Loucy (cell line): Measurements from ENCODE around the gene UBXN1.

ENCODE experiments used
- H2AFZ ChIP-seq: fragments of 200-600 bp; sonication (generic); 2 replicates; pipeline ENCODE4 v1.6.0; 2016; ENCODE audit warnings: antibody characterized with exemption, mild to moderate bottlenecking, low read length, moderate library complexity
- H3F3A ChIP-seq: fragments of 200-600 bp; 2 replicates; pipeline ENCODE4 v1.6.0; 2016; ENCODE audit warnings: antibody characterized with exemption, low read depth, mild to moderate bottlenecking
- H3K27me3 ChIP-seq: fragments of 200-600 bp; sonication (generic); 2 replicates; pipeline ENCODE4 v1.6.1; 2014; ENCODE audit warnings: low read length, mild to moderate bottlenecking; ENCODE audit not compliant: insufficient read depth, poor library complexity, severe bottlenecking
- H3K36me3 ChIP-seq: fragments of 200-600 bp; sonication (generic); 2 replicates; pipeline ENCODE4 v1.6.1; 2016; ENCODE audit warnings: low read length; ENCODE audit not compliant: insufficient read depth
- H3K4me1 ChIP-seq: fragments of 200-600 bp; sonication (generic); 2 replicates; pipeline ENCODE4 v1.5.1; 2014; ENCODE audit warnings: low read length, mild to moderate bottlenecking; ENCODE audit not compliant: insufficient read depth, poor library complexity, severe bottlenecking
- H3K4me2 ChIP-seq: fragments of 200-600 bp; sonication (generic); 2 replicates; pipeline ENCODE4 v1.6.0; 2014; ENCODE audit warnings: antibody characterized with exemption, low read length, low read depth, mild to moderate bottlenecking; ENCODE audit not compliant: poor library complexity, severe bottlenecking
- H3K4me3 ChIP-seq: fragments of 200-600 bp; sonication (generic); 2 replicates; pipeline ENCODE4 v1.5.1; 2014; ENCODE audit warnings: low read length, mild to moderate bottlenecking, mixed read lengths; ENCODE audit not compliant: poor library complexity, severe bottlenecking
- H3K79me2 ChIP-seq: fragments of 200-600 bp; sonication (generic); 2 replicates; pipeline ENCODE4 v1.6.1; 2014; ENCODE audit warnings: low read length; ENCODE audit not compliant: insufficient read depth
- H3K9ac ChIP-seq: fragments of 200-600 bp; sonication (generic); 2 replicates; pipeline ENCODE4 v1.6.0; 2014; ENCODE audit warnings: mild to moderate bottlenecking, low read depth, low read length, moderate library complexity; ENCODE audit not compliant: poor library complexity, severe bottlenecking
- H3K9me2 ChIP-seq: fragments of 200-600 bp; sonication (generic); replicated peaks from 2 replicates; pipeline ENCODE4 v1.6.1; 2016; ENCODE audit warnings: low read depth, low read length, mixed read lengths
- H3K9me3 ChIP-seq: fragments of 200-600 bp; sonication (generic); 2 replicates; pipeline ENCODE4 v1.6.1; 2014; ENCODE audit warnings: mild to moderate bottlenecking, antibody characterized with exemption, low read length, low read depth; ENCODE audit not compliant: insufficient read depth
- H4K20me1 ChIP-seq: fragments of 200-600 bp; sonication (generic); 2 replicates; pipeline ENCODE4 v1.6.0; 2014; ENCODE audit warnings: antibody characterized with exemption, low read length, mild to moderate bottlenecking; ENCODE audit not compliant: insufficient read depth, poor library complexity, severe bottlenecking
- EZH2phosphoT487 ChIP-seq: fragments of 200-600 bp; IDR thresholded peaks from 2 replicates; pipeline ENCODE4 v1.6.1; 2018; ENCODE audit warnings: antibody characterized with exemption, mild to moderate bottlenecking, moderate library complexity, borderline replicate concordance
- TF ChIP-seq, protein P1 (sequence below): fragments of 200-600 bp; sonication (generic); conservative IDR thresholded peaks from 2 replicates; pipeline ENCODE4 v1.5.1; 2014; ENCODE audit warnings: mild to moderate bottlenecking, antibody characterized with exemption, low read length

Gene UBXN1

DNA sequence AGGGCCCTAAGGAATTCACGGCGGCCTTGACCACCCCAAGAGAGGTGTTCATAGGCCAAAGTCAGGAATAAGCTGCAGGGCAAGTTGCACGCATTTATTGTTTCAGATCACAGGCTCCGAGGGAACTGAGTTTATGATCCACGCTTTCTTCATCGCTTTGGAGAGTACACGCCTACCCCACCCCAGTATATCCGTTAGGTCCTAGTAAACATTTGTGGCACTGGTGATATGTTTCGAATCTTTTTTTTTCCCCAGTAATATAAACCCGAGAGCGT is 33.3 kb downstream of the UBXN1 start:
- Histone ChIP-seq H3K27me3 (no peaks in the 10 kb centered on the region), H3K9ac (peak overlapping the region; percentile 94), H3F3A (no peaks in the 10 kb centered on the region), H3K4me1 (peaks cover 20% of the 10 kb centered on the region), H3K9me2 (no peaks in the 10 kb centered on the region), H3K36me3 (peaks cover 4% of the 10 kb centered on the region; the same call in 1 of the 2 replicates), H4K20me1 (peaks cover 23% of the 10 kb centered on the region), H3K79me2 (peaks cover 57% of the 10 kb centered on the region), H2AFZ (no peak overlapping the region), H3K4me2 (peak overlapping the region; percentile 63), H3K4me3 (peak overlapping the region; percentile 86), H3K9me3 (no peaks in the 10 kb centered on the region)
- TF ChIP-seq EZH2phosphoT487 = no peak
- TF ChIP-seq, protein P1, sequence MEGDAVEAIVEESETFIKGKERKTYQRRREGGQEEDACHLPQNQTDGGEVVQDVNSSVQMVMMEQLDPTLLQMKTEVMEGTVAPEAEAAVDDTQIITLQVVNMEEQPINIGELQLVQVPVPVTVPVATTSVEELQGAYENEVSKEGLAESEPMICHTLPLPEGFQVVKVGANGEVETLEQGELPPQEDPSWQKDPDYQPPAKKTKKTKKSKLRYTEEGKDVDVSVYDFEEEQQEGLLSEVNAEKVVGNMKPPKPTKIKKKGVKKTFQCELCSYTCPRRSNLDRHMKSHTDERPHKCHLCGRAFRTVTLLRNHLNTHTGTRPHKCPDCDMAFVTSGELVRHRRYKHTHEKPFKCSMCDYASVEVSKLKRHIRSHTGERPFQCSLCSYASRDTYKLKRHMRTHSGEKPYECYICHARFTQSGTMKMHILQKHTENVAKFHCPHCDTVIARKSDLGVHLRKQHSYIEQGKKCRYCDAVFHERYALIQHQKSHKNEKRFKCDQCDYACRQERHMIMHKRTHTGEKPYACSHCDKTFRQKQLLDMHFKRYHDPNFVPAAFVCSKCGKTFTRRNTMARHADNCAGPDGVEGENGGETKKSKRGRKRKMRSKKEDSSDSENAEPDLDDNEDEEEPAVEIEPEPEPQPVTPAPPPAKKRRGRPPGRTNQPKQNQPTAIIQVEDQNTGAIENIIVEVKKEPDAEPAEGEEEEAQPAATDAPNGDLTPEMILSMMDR = no peak

DNA sequence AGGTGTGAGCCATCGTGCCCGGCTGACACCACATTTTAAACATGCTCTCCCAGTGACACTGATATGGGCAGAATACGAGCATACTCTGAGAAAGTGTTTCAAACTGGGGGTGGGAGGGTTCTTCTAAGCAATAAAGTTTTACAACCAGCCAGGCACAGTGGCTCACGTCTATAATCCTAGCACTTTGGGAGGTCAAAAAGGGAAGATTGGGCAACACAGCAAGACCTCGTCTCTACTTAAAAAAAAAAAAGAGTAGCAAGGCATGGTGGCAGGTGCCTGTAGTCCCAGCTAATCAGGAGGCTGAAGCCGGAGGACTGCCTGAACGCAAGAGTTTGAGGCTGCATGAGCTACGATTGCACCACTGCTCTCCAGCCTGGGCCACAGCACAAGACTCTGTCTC is 34.7 kb downstream of the UBXN1 start:
- no peaks in the 10 kb centered on the region for H3K27me3 ChIP-seq
- TF ChIP-seq EZH2phosphoT487 = no peak
- TF ChIP-seq, protein P1 = no peak
- H3F3A ChIP-seq = no peaks in the 10 kb centered on the region
- H3K36me3 ChIP-seq = peaks cover 4% of the 10 kb centered on the region; the same call in 1 of the 2 replicates
- peak overlapping the region; percentile 63 for H3K4me2 ChIP-seq
- no peak overlapping the region for H2AFZ ChIP-seq
- H3K9ac ChIP-seq = peak overlapping the region; percentile 94
- H3K4me3 ChIP-seq = peak overlapping the region; percentile 86
- H3K9me2 ChIP-seq = no peaks in the 10 kb centered on the region
- peaks cover 27% of the 10 kb centered on the region for H4K20me1 ChIP-seq
- no peaks in the 10 kb centered on the region for H3K9me3 ChIP-seq
- peaks cover 24% of the 10 kb centered on the region for H3K4me1 ChIP-seq
- H3K79me2 ChIP-seq = peaks cover 62% of the 10 kb centered on the region

DNA sequence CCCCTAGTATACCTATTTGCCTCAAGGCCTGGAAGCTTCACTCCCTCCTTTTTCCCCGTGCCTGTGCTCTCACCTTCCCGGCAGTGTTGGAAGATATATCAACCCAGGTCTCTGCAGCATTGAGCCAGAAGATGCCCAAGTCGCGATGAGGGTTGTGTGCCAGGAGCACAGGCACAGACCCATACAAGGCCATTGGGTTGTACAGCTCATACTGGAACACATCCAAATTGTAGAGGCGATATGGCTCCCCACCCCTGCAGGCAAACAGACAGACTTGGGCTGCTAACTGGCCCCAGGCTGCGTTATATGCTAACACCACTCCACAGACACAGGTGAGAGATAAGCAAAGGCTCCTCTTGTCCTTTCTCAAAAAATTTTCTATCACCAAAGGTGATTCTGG is 46.4 kb downstream of the UBXN1 start:
- H3F3A ChIP-seq = no peaks in the 10 kb centered on the region
- no peak overlapping the region for H3K9ac ChIP-seq
- H4K20me1 ChIP-seq = no peaks in the 10 kb centered on the region
- no peak for TF ChIP-seq EZH2phosphoT487
- TF ChIP-seq, protein P1 = no peak
- no peak overlapping the region for H3K4me3 ChIP-seq
- H3K27me3 ChIP-seq = no peaks in the 10 kb centered on the region
- peaks cover 71% of the 10 kb centered on the region; the same call in 1 of the 2 replicates for H3K36me3 ChIP-seq
- no peaks in the 10 kb centered on the region for H3K9me3 ChIP-seq
- H3K4me2 ChIP-seq = no peak overlapping the region
- H3K9me2 ChIP-seq = no peaks in the 10 kb centered on the region
- no peaks in the 10 kb centered on the region for H3K79me2 ChIP-seq
- H3K4me1 ChIP-seq = no peaks in the 10 kb centered on the region
- H2AFZ ChIP-seq = no peak overlapping the region
